Measurements from ENCODE around the gene ELOVL6. TPM values are rescaled to one million over a fixed set of nuclear protein-coding genes. Genes with fewer than 3 reads are reported as not detected.
"Not testable (repeated sequence)": the region's sequence is repeated elsewhere in the genome, so short reads cannot be mapped to it uniquely, and the experiment has no call there.

ELOVL6 gene
- total RNA-seq, 1 experiment from 2014 or later, result 38.7 TPM

DNA sequence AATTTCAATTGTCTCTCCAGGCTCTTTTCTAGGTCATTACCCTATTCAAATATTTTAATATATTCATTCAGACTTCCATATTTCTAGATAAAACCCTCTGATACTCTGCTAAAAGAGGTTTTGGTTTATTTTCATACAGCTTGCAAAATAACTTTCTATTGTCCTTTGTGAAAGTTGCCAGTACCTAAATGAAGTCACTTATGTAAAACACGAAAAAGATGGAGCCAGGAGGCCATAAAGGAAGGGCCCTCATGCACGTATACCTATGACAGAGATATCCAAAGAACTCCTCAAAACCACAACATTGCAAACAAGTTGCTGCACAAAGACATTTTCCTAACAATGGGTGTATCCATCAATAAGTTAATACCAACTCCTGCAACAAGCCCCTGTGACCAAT lies 25.7 kb upstream of the ELOVL6 start:
- H3K4me1 ChIP-seq (ENCODE audit: control insufficient read depth in 1 of 2, insufficient read depth in 2 of 2, low read length in 2 of 2), result no peaks in the 10 kb centered on the region
- DNase-seq (ENCODE audit: low read depth, low spot score), result no peak
- no TSS peak for BruUV-seq (replicated peaks)
- POLR2A ChIA-PET, result no interaction called here
- no peaks in the 10 kb centered on the region for H3K36me3 ChIP-seq (ENCODE audit: control insufficient read depth in 1 of 2, insufficient read depth in 2 of 2, low read length in 2 of 2)
- CTCF ChIA-PET, result no interaction called here
- RAD21 ChIA-PET (ENCODE audit: low non-redundant PET in 1 of 2, low total read pairs in 2 of 2, uncharacterized antibody in 2 of 2, unreplicated experiment in 2 of 2), result no interaction called here
- H3K79me2 ChIP-seq (ENCODE audit: insufficient read depth, low read length), result no peaks in the 10 kb centered on the region
- H3K4me3 ChIP-seq (replicated peaks in 1 of 2; ENCODE audit: low read depth in 1 of 2, low read length in 2 of 2), result no peak overlapping the region
- H3K9ac ChIP-seq (ENCODE audit: low read length), result no peak overlapping the region
- H3K9me3 ChIP-seq (ENCODE audit: control insufficient read depth in 1 of 2, insufficient read depth in 1 of 2, low read depth in 1 of 2, low read length in 2 of 2), result no peaks in the 10 kb centered on the region
- H2AFZ ChIP-seq (ENCODE audit: low read depth, low read length, poor library complexity, severe bottlenecking), result no peak overlapping the region
- intact Hi-C loops (cut with micrococcal nuclease), result no loop called here
- H3K4me2 ChIP-seq (ENCODE audit: low read length), result no peak overlapping the region
- no peak for ATAC-seq
- H3K9me2 ChIP-seq (ENCODE audit: insufficient read depth), result no peaks in the 10 kb centered on the region
- H3K27ac ChIP-seq (ENCODE audit: low read depth, low read length), result no peak overlapping the region
- H3K27me3 ChIP-seq (ENCODE audit: insufficient read depth, low read length), result no peaks in the 10 kb centered on the region
- H4K20me1 ChIP-seq (ENCODE audit: insufficient read depth), result no peaks in the 10 kb centered on the region
- TF ChIP-seq, protein P1, sequence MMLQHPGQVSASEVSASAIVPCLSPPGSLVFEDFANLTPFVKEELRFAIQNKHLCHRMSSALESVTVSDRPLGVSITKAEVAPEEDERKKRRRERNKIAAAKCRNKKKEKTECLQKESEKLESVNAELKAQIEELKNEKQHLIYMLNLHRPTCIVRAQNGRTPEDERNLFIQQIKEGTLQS (IDR thresholded peaks at IDR 0.05), result no peak
- TF ChIP-seq JUND (IDR thresholded peaks at IDR 0.05) (no peak), CBX3 (IDR thresholded peaks at IDR 0.05; ENCODE audit: low read depth) (no peak), EGR1 (IDR thresholded peaks at IDR 0.05; ENCODE audit: low read depth) (no peak), SRF (IDR thresholded peaks at IDR 0.05; ENCODE audit: low read depth) (no peak)

DNA sequence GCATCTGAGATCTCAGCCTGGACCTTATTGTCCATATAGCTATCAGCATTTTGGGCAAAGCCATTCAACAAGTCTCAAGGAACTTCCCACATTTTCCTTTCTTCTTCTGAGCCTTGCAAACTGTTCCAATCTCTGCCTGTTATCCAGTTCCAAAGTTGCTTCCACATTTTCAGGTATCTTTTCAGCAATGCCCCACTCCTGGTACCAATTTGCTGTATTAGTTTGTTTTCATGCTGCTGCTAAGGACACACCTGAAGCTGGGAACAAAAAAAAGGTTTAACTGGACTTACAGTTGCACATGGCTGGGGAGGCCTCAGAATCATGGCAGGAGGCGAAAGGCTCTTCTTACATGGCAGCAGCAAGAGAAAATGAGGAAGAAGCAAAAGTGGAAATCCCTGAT lies 20.5 kb upstream of the ELOVL6 start:
- H2AFZ ChIP-seq (ENCODE audit: low read depth, low read length, poor library complexity, severe bottlenecking); H3K4me2 ChIP-seq (ENCODE audit: low read length); ATAC-seq; CTCF ChIA-PET; intact Hi-C loops (cut with micrococcal nuclease); H3K27ac ChIP-seq (ENCODE audit: low read depth, low read length); RAD21 ChIA-PET (ENCODE audit: low non-redundant PET in 1 of 2, low total read pairs in 2 of 2, uncharacterized antibody in 2 of 2, unreplicated experiment in 2 of 2); POLR2A ChIA-PET; H3K36me3 ChIP-seq (ENCODE audit: control insufficient read depth in 1 of 2, insufficient read depth in 2 of 2, low read length in 2 of 2); H3K9me3 ChIP-seq (ENCODE audit: control insufficient read depth in 1 of 2, insufficient read depth in 1 of 2, low read depth in 1 of 2, low read length in 2 of 2); H4K20me1 ChIP-seq (ENCODE audit: insufficient read depth); H3K4me1 ChIP-seq (ENCODE audit: control insufficient read depth in 1 of 2, insufficient read depth in 2 of 2, low read length in 2 of 2); BruUV-seq (replicated peaks); H3K9ac ChIP-seq (ENCODE audit: low read length); H3K9me2 ChIP-seq (ENCODE audit: insufficient read depth); DNase-seq (ENCODE audit: low read depth, low spot score); H3K79me2 ChIP-seq (ENCODE audit: insufficient read depth, low read length); H3K4me3 ChIP-seq (replicated peaks in 1 of 2; ENCODE audit: low read depth in 1 of 2, low read length in 2 of 2); H3K27me3 ChIP-seq (ENCODE audit: insufficient read depth, low read length): not testable (repeated sequence)

DNA sequence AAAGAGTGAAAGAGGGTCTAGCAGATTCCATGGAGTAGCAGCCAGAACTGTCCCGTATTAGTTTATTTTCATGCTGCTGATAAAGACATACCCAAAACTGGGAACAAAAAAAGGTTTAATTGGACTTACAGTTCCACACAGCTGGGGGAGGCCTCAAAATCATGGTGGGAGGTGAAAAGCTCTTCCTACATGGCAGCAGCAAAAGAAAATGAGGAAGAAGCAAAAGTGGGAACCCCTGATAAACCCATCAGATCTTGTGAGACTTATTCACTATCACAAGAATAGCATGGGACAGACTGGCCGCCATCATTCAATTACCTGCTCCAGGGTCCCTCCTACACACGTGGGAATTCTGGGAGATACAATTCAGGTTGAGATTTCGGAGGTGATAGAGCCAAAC lies 18.8 kb upstream of the ELOVL6 start:
- H3K4me3 ChIP-seq (replicated peaks in 1 of 2; ENCODE audit: low read depth in 1 of 2, low read length in 2 of 2); RAD21 ChIA-PET (ENCODE audit: low non-redundant PET in 1 of 2, low total read pairs in 2 of 2, uncharacterized antibody in 2 of 2, unreplicated experiment in 2 of 2); POLR2A ChIA-PET; H3K9me2 ChIP-seq (ENCODE audit: insufficient read depth); H3K79me2 ChIP-seq (ENCODE audit: insufficient read depth, low read length); intact Hi-C loops (cut with micrococcal nuclease); BruUV-seq (replicated peaks); H3K27ac ChIP-seq (ENCODE audit: low read depth, low read length); H3K9me3 ChIP-seq (ENCODE audit: control insufficient read depth in 1 of 2, insufficient read depth in 1 of 2, low read depth in 1 of 2, low read length in 2 of 2); CTCF ChIA-PET; ATAC-seq; H3K4me1 ChIP-seq (ENCODE audit: control insufficient read depth in 1 of 2, insufficient read depth in 2 of 2, low read length in 2 of 2); H4K20me1 ChIP-seq (ENCODE audit: insufficient read depth); H3K9ac ChIP-seq (ENCODE audit: low read length); H3K27me3 ChIP-seq (ENCODE audit: insufficient read depth, low read length); H3K36me3 ChIP-seq (ENCODE audit: control insufficient read depth in 1 of 2, insufficient read depth in 2 of 2, low read length in 2 of 2); DNase-seq (ENCODE audit: low read depth, low spot score); H2AFZ ChIP-seq (ENCODE audit: low read depth, low read length, poor library complexity, severe bottlenecking); H3K4me2 ChIP-seq (ENCODE audit: low read length): not testable (repeated sequence)
